AG09309 (cell line): Measurements from ENCODE around the gene HYCC1.

ENCODE experiments used
- DNase-seq: peaks from one replicate; pipeline ENCODE4 v3.0.0-alpha.2; 2010; ENCODE audit warnings: low read depth
- H3K4me3 ChIP-seq: 2 replicates; pipeline ENCODE4 v1.5.1; 2011; ENCODE audit warnings: mild to moderate bottlenecking, low read depth, low read length, moderate library complexity; ENCODE audit not compliant: control insufficient read depth
- TF ChIP-seq, protein P1 (sequence below): IDR thresholded peaks from 2 replicates; pipeline ENCODE4 v1.5.1; 2011; ENCODE audit warnings: mild to moderate bottlenecking, low read depth, low read length, inconsistent platforms; ENCODE audit not compliant: insufficient read depth, control insufficient read depth; ENCODE audit errors: missing control alignments

Gene HYCC1

GRCh38 chr7:23003505-23004246 lies 10.3 kb downstream of the HYCC1 start:
- H3K4me3 ChIP-seq = no peak overlapping the region
- DNase-seq = no peak
- TF ChIP-seq, protein P1, sequence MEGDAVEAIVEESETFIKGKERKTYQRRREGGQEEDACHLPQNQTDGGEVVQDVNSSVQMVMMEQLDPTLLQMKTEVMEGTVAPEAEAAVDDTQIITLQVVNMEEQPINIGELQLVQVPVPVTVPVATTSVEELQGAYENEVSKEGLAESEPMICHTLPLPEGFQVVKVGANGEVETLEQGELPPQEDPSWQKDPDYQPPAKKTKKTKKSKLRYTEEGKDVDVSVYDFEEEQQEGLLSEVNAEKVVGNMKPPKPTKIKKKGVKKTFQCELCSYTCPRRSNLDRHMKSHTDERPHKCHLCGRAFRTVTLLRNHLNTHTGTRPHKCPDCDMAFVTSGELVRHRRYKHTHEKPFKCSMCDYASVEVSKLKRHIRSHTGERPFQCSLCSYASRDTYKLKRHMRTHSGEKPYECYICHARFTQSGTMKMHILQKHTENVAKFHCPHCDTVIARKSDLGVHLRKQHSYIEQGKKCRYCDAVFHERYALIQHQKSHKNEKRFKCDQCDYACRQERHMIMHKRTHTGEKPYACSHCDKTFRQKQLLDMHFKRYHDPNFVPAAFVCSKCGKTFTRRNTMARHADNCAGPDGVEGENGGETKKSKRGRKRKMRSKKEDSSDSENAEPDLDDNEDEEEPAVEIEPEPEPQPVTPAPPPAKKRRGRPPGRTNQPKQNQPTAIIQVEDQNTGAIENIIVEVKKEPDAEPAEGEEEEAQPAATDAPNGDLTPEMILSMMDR = no peak

DNA sequence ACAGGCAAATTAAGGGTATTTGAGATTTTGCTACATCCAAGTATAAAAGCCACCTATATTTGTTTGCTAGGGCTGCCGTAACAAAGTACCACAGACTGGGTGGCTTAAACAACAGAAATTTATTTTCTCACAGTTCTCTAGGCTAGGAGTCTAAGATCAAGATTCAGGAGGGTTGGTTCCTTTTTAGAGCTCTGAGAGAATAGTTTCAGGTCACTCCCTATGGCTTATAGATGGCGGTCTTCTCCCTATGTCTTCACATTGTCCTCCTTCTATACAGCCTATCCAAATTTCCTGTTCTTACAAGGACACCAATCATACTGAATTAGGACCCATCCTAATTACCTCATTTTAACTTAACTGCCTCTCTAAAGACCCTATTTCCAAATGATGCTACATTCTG lies 11.2 kb downstream of the HYCC1 start:
- TF ChIP-seq, protein P1 = no peak
- H3K4me3 ChIP-seq = no peak overlapping the region
- no peak for DNase-seq

GRCh38 chr7:23001610-23002009 lies 12.3 kb downstream of the HYCC1 start:
- no peak overlapping the region for H3K4me3 ChIP-seq
- TF ChIP-seq, protein P1 = no peak
- DNase-seq = no peak

DNA sequence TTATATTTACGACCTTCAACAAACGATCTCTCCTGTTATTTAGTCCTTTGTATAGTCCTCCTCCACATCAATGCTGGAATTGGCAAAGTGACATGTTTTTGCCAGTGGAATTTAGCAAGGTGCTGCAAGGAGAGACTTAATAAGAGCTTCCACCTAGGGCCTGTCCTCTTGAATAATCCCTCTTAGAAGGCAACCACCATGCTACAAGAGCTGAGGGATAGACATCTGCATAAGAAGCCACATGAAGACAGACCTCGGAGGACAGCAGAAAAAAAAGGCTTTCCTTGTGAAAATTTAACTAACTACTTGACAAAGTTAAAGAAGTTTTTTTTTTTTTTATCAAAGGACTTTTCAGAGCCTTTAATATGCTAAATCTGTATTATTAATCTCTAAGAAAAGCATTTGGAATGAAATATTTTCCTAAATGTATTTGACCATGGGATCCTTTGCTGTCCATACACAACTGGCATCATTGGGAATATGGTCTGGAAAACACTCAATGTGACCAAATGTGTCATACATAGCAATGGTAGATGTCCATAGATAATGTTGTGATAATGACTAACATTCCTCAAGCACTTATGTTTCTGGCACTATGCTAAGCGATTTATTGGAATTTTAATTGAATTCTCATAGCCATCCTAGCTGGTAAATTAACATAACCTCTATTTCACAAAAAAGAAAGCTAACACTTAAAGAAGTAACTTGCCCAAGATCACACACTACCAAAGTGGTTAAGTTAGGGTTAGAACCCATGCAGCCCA lies 13.2 kb downstream of the HYCC1 start:
- no peak for DNase-seq
- TF ChIP-seq, protein P1 = no peak
- no peak overlapping the region for H3K4me3 ChIP-seq

- DNase-seq = no peak
- H3K4me3 ChIP-seq = no peak overlapping the region
- TF ChIP-seq, protein P1 = no peak
These were observed 15.4 kb downstream of the HYCC1 start for GRCh38 chr7:22998519-22998896.

DNA sequence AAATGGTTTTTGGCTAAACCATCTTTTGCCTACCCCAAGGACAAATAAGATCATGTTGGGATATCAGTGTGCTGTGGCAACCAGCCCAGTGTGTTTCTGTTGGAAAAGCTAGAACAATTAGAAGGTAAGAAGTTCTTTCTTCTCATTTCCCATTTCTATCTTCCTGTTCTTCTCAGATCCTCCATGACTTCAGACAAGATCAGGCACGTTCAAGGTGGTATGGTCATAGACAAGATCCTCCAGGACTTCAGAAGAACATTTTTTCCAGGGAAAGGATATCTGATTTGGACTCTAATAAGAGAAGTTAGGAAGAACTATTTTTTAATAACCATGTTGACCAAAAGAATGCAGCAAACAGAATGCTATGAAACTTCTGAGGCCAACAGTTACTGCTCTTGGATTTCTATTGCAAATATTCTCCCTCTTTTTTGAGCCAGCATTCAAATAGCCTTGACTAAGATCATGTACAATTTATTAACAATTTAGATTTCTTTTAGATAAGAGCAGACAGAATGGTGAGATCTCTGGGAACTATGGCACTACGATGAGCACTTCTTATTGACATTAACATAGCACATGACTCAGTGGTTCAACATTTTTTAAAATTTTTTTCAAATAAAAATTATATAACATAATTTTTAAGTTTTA lies 15.9 kb downstream of the HYCC1 start:
- DNase-seq = no peak
- TF ChIP-seq, protein P1 = no peak

More for the DNA sequence above, 15.9 kb downstream of the HYCC1 start:
- no peak overlapping the region for H3K4me3 ChIP-seq
